Measurements from ENCODE around the gene PDE7B.

The PDE7B gene

DNA sequence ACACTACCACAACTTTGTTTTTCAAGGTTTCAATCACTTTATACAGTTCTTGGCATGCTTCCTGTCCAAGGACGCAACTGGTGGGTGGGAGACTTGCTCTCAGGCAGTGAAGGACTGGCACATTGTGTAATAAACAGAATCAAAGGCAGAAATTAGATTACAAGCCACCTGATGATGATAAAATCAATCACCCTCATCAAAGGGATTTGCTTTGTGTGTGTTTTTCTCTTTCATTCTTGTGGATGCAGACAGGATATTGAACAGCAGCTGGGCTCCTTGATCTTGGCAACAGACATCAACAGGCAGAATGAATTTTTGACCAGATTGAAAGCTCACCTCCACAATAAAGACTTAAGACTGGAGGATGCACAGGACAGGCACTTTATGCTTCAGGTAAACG, 327.2 kb downstream of the PDE7B start:
- no peak overlapping the region for H3K4me2 ChIP-seq (ENCODE audit: low read depth, low read length)
- H3K27me3 ChIP-seq (replicated peaks; ENCODE audit: insufficient read depth, low read length): no peaks in the 10 kb centered on the region
- no peak for TF ChIP-seq EZH2 (optimal IDR thresholded peaks at IDR 0.05; ENCODE audit: low read depth, low read length)
- TF ChIP-seq, protein P1, sequence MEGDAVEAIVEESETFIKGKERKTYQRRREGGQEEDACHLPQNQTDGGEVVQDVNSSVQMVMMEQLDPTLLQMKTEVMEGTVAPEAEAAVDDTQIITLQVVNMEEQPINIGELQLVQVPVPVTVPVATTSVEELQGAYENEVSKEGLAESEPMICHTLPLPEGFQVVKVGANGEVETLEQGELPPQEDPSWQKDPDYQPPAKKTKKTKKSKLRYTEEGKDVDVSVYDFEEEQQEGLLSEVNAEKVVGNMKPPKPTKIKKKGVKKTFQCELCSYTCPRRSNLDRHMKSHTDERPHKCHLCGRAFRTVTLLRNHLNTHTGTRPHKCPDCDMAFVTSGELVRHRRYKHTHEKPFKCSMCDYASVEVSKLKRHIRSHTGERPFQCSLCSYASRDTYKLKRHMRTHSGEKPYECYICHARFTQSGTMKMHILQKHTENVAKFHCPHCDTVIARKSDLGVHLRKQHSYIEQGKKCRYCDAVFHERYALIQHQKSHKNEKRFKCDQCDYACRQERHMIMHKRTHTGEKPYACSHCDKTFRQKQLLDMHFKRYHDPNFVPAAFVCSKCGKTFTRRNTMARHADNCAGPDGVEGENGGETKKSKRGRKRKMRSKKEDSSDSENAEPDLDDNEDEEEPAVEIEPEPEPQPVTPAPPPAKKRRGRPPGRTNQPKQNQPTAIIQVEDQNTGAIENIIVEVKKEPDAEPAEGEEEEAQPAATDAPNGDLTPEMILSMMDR (IDR thresholded peaks at IDR 0.05; ENCODE audit: low read length): no peak
- H4K20me1 ChIP-seq (ENCODE audit: insufficient read depth, low read length): no peaks in the 10 kb centered on the region
- no peak overlapping the region for H3K9ac ChIP-seq (ENCODE audit: low read length)
- no peaks in the 10 kb centered on the region for H3K9me3 ChIP-seq (replicated peaks; ENCODE audit: insufficient read depth, low read length)
- no peaks in the 10 kb centered on the region for H3K4me1 ChIP-seq (ENCODE audit: low read length)
- no peak overlapping the region for H3K27ac ChIP-seq (ENCODE audit: low read length)
- DNase-seq: no peak
- H3F3A ChIP-seq (ENCODE audit: insufficient read depth, low read length): no peaks in the 10 kb centered on the region
- no peak overlapping the region for H3K4me3 ChIP-seq (ENCODE audit: low read length)
- H3K79me2 ChIP-seq (ENCODE audit: low read length): no peaks in the 10 kb centered on the region
- no peaks in the 10 kb centered on the region for H3K9me2 ChIP-seq (replicated peaks; ENCODE audit: insufficient read depth, low read length)
- no peaks in the 10 kb centered on the region for H3K36me3 ChIP-seq (replicated peaks; ENCODE audit: insufficient read depth, low read length)
- no peak overlapping the region for H2AFZ ChIP-seq (ENCODE audit: low read length)

DNA sequence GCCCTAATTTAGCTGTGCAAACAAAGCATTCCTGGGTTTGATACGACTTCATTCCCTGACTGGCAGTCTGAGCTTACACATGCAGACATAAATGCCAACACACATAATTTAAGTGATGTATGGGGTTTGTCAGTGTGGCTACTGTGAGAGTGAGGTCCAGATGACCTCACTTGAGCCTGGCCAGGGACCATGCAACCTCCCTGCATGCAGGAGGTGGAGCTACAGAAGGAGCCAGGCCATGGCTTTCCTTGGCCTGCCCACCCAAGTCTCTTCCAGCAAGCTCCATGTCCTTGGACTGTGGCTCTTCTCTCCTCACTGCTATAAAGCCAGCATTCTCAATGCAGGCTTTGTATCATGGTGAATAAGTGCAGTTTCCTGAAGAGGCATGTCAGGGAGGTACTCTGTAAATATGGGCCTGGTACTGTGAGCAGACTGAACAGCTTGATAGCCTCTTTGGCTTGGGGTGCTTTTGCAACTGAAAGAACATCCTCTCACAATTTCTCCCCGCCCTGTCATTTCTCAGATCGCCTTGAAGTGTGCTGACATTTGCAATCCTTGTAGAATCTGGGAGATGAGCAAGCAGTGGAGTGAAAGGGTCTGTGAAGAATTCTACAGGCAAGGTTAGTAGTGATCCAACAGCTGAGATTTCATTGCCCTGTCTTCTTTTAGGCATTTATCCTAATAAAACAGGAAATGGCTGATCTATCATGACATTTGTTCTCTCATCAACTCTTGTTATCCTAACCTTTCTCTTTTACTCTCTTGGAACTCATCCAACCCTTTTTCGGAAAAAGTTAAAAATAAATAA, 329.4 kb downstream of the PDE7B start:
- Histone ChIP-seq H3F3A (ENCODE audit: insufficient read depth, low read length) (no peaks in the 10 kb centered on the region), H3K9me3 (replicated peaks; ENCODE audit: insufficient read depth, low read length) (no peaks in the 10 kb centered on the region), H4K20me1 (ENCODE audit: insufficient read depth, low read length) (no peaks in the 10 kb centered on the region), H3K4me2 (ENCODE audit: low read depth, low read length) (no peak overlapping the region), H3K9me2 (replicated peaks; ENCODE audit: insufficient read depth, low read length) (no peaks in the 10 kb centered on the region), H3K4me3 (ENCODE audit: low read length) (no peak overlapping the region), H3K36me3 (replicated peaks; ENCODE audit: insufficient read depth, low read length) (no peaks in the 10 kb centered on the region), H2AFZ (ENCODE audit: low read length) (no peak overlapping the region), H3K9ac (ENCODE audit: low read length) (no peak overlapping the region), H3K4me1 (ENCODE audit: low read length) (no peaks in the 10 kb centered on the region), H3K27me3 (replicated peaks; ENCODE audit: insufficient read depth, low read length) (no peaks in the 10 kb centered on the region), H3K27ac (ENCODE audit: low read length) (no peak overlapping the region), H3K79me2 (ENCODE audit: low read length) (no peaks in the 10 kb centered on the region)
- DNase-seq: no peak
- TF ChIP-seq EZH2phosphoT487 (IDR thresholded peaks at IDR 0.05; ENCODE audit: low read length) (no peak), EZH2 (optimal IDR thresholded peaks at IDR 0.05; ENCODE audit: low read depth, low read length) (no peak)
- TF ChIP-seq, protein P1 (IDR thresholded peaks at IDR 0.05; ENCODE audit: low read length): no peak

DNA sequence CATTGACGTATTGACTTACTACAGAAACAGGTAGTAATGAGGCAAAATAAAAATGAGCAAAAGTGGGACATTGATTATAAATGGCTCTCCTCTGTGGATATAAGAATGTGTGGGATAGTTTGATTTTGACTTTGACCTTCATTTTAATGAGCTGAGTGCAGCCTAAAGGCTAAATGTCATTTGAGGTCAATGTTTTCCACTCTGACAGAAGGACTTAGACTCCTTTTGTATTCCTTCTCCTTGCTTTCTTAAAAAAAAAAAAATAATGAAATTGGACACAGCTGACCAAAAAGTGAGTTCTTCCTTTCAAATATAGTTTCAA, 330.0 kb downstream of the PDE7B start:
- Histone ChIP-seq H3K4me3 (ENCODE audit: low read length) (no peak overlapping the region), H3K9me2 (replicated peaks; ENCODE audit: insufficient read depth, low read length) (no peaks in the 10 kb centered on the region), H3K27me3 (replicated peaks; ENCODE audit: insufficient read depth, low read length) (no peaks in the 10 kb centered on the region), H3K36me3 (replicated peaks; ENCODE audit: insufficient read depth, low read length) (no peaks in the 10 kb centered on the region), H3F3A (ENCODE audit: insufficient read depth, low read length) (no peaks in the 10 kb centered on the region), H3K79me2 (ENCODE audit: low read length) (no peaks in the 10 kb centered on the region), H4K20me1 (ENCODE audit: insufficient read depth, low read length) (no peaks in the 10 kb centered on the region), H3K4me2 (ENCODE audit: low read depth, low read length) (no peak overlapping the region), H2AFZ (ENCODE audit: low read length) (no peak overlapping the region), H3K9me3 (replicated peaks; ENCODE audit: insufficient read depth, low read length) (no peaks in the 10 kb centered on the region), H3K4me1 (ENCODE audit: low read length) (no peaks in the 10 kb centered on the region), H3K9ac (ENCODE audit: low read length) (no peak overlapping the region), H3K27ac (ENCODE audit: low read length) (no peak overlapping the region)
- TF ChIP-seq EZH2phosphoT487 (IDR thresholded peaks at IDR 0.05; ENCODE audit: low read length) (no peak), EZH2 (optimal IDR thresholded peaks at IDR 0.05; ENCODE audit: low read depth, low read length) (no peak)
- TF ChIP-seq, protein P1 (IDR thresholded peaks at IDR 0.05; ENCODE audit: low read length): no peak
- no peak for DNase-seq

Data from MM.1S (cell line).